Adipocyte (in vitro differentiated cells): ENCODE results near the gene LSP1.
"Not testable (repeated sequence)": the region's sequence is repeated elsewhere in the genome, so short reads cannot be mapped to it uniquely, and the experiment has no call there.

Experiments
- DNase-seq: peaks from one replicate; pipeline ENCODE4 v3.0.0-alpha.2; 2015; ENCODE audit warnings: low read depth
- H3K27me3 ChIP-seq: replicated peaks from 2 replicates; pipeline ENCODE4 v1.7.0; 2013; ENCODE audit warnings: mild to moderate bottlenecking, low read length, moderate library complexity; ENCODE audit not compliant: control insufficient read depth, insufficient read depth
- H3K36me3 ChIP-seq: 2 replicates; pipeline ENCODE4 v1.7.0; 2013; ENCODE audit warnings: low read length, mild to moderate bottlenecking, moderate library complexity; ENCODE audit not compliant: control insufficient read depth, insufficient read depth, severe bottlenecking
- H3K4me1 ChIP-seq: 2 replicates; pipeline ENCODE4 v1.7.0; 2013; ENCODE audit warnings: mild to moderate bottlenecking, low read length, moderate library complexity; ENCODE audit not compliant: control insufficient read depth, insufficient read depth
- H3K4me3 ChIP-seq: 2 replicates; pipeline ENCODE4 v1.7.0; 2013; ENCODE audit warnings: mild to moderate bottlenecking, low read length, moderate library complexity
- H3K9ac ChIP-seq: 2 replicates; pipeline ENCODE4 v1.7.0; 2013; ENCODE audit warnings: mild to moderate bottlenecking, low read length, moderate library complexity
- H3K9me3 ChIP-seq: 2 replicates; pipeline ENCODE4 v1.7.0; 2013; ENCODE audit warnings: mild to moderate bottlenecking, low read length, moderate library complexity; ENCODE audit not compliant: control insufficient read depth

The LSP1 gene

GRCh38 chr11:1884303-1884700 is 31.4 kb downstream of the LSP1 start:
- no peak for DNase-seq
- H3K4me1 ChIP-seq, result peaks cover 21% of the 10 kb centered on the region
- no peaks in the 10 kb centered on the region for H3K9me3 ChIP-seq
- H3K9ac ChIP-seq, result no peak overlapping the region
- H3K36me3 ChIP-seq, result peaks cover 31% of the 10 kb centered on the region
- H3K27me3 ChIP-seq, result no peaks in the 10 kb centered on the region
- H3K4me3 ChIP-seq, result no peak overlapping the region

GRCh38 chr11:1886551-1886950 is 33.7 kb downstream of the LSP1 start:
- not testable (repeated sequence) for H3K27me3 ChIP-seq, H3K9me3 ChIP-seq, DNase-seq, H3K4me1 ChIP-seq, H3K9ac ChIP-seq, H3K4me3 ChIP-seq
- peaks cover 31% of the 10 kb centered on the region for H3K36me3 ChIP-seq

GRCh38 chr11:1887451-1888346 is 34.8 kb downstream of the LSP1 start:
- Histone ChIP-seq H3K27me3 (no peaks in the 10 kb centered on the region), H3K9ac (no peak overlapping the region)

GRCh38 chr11:1888347-1888753 is 35.5 kb downstream of the LSP1 start:
- H3K4me1 ChIP-seq, result no peaks in the 10 kb centered on the region
- peaks cover 31% of the 10 kb centered on the region for H3K36me3 ChIP-seq
- no peaks in the 10 kb centered on the region for H3K27me3 ChIP-seq
- no peak overlapping the region for H3K9ac ChIP-seq
- no peak for DNase-seq
- H3K9me3 ChIP-seq, result no peaks in the 10 kb centered on the region
- no peak overlapping the region for H3K4me3 ChIP-seq

More at GRCh38 chr11:1887451-1888346, 34.8 kb downstream of the LSP1 start:
- H3K9me3 ChIP-seq, result no peaks in the 10 kb centered on the region
- H3K36me3 ChIP-seq, result peaks cover 31% of the 10 kb centered on the region
- H3K4me3 ChIP-seq, result no peak overlapping the region
- H3K4me1 ChIP-seq, result no peaks in the 10 kb centered on the region
- no peak for DNase-seq

GRCh38 chr11:1888811-1889210 is 35.9 kb downstream of the LSP1 start:
- Histone ChIP-seq H3K4me1 (no peaks in the 10 kb centered on the region), H3K27me3 (no peaks in the 10 kb centered on the region), H3K4me3 (no peak overlapping the region), H3K36me3 (peaks cover 27% of the 10 kb centered on the region), H3K9me3 (no peaks in the 10 kb centered on the region), H3K9ac (no peak overlapping the region)
- DNase-seq, result no peak

- Histone ChIP-seq H3K9ac (no peak overlapping the region), H3K4me3 (no peak overlapping the region), H3K4me1 (no peaks in the 10 kb centered on the region), H3K9me3 (no peaks in the 10 kb centered on the region), H3K27me3 (no peaks in the 10 kb centered on the region), H3K36me3 (peaks cover 24% of the 10 kb centered on the region)
- no peak for DNase-seq
These were observed 36.5 kb downstream of the LSP1 start for GRCh38 chr11:1889224-1889930.

- Histone ChIP-seq H3K9me3 (no peaks in the 10 kb centered on the region), H3K36me3 (peaks cover 17% of the 10 kb centered on the region), H3K4me1 (no peaks in the 10 kb centered on the region), H3K9ac (no peak overlapping the region), H3K4me3 (no peak overlapping the region), H3K27me3 (no peaks in the 10 kb centered on the region)
- DNase-seq, result no peak
These were observed 37.3 kb downstream of the LSP1 start for GRCh38 chr11:1889941-1890855.

- Histone ChIP-seq H3K4me3 (no peak overlapping the region), H3K9ac (no peak overlapping the region), H3K9me3 (no peaks in the 10 kb centered on the region), H3K4me1 (no peaks in the 10 kb centered on the region), H3K27me3 (no peaks in the 10 kb centered on the region), H3K36me3 (peaks cover 8% of the 10 kb centered on the region)
- no peak for DNase-seq
These were observed 38.3 kb downstream of the LSP1 start for GRCh38 chr11:1890856-1891830.

- no peaks in the 10 kb centered on the region for H3K9me3 ChIP-seq
- peaks cover 2% of the 10 kb centered on the region for H3K36me3 ChIP-seq
- no peak within 1 kb of the TSS for H3K9ac ChIP-seq
- no peak within 1 kb of the TSS for H3K4me3 ChIP-seq
- H3K4me1 ChIP-seq, result no peaks in the 10 kb centered on the region
- peaks cover under 1% of the 10 kb centered on the region for H3K27me3 ChIP-seq
- no peak for DNase-seq
These were observed 38.9 kb downstream of the LSP1 start, which contains the start of gene PRR33 for GRCh38 chr11:1891831-1892115. PRR33 (minus strand) TSS chr11:1891895; CDS start chr11:1890584, 1,311 bp downstream.

- Histone ChIP-seq H3K4me3 (no peak overlapping the region), H3K36me3 (no peaks in the 10 kb centered on the region), H3K9ac (no peak overlapping the region), H3K4me1 (no peaks in the 10 kb centered on the region), H3K27me3 (peaks cover 4% of the 10 kb centered on the region), H3K9me3 (no peaks in the 10 kb centered on the region)
- no peak for DNase-seq
These were observed 39.2 kb downstream of the LSP1 start for GRCh38 chr11:1892116-1892515.
